Ovary (tissue), 3 donors: ENCODE results near the gene LGI1.

ENCODE experiments used
- EP300 ChIP-seq: sonication (generic); formaldehyde crosslinking; IDR thresholded peaks from one replicate; pipeline ENCODE4 v1.6.1; 2017; ENCODE audit warnings: antibody characterized with exemption
- POLR2A ChIP-seq: fragments of 450-650 bp; IDR thresholded peaks from one replicate; pipeline ENCODE4 v1.6.1; 2017; ENCODE audit warnings: antibody characterized with exemption, mild to moderate bottlenecking, moderate library complexity
- TF ChIP-seq, protein P1 (sequence below), 3 donors: fragments of 450-650 bp in 2 of 3; fragments of 200-600 bp in 1 of 3; IDR thresholded peaks; one replicate each; pipeline versions ENCODE4 v1.5.1 to v1.8.0; 2016 to 2022; ENCODE audit warnings: antibody characterized with exemption in 3 of 3, mild to moderate bottlenecking in 1 of 3
- donor health status: DM: no; HTN: no; CAD: no.

DNA sequence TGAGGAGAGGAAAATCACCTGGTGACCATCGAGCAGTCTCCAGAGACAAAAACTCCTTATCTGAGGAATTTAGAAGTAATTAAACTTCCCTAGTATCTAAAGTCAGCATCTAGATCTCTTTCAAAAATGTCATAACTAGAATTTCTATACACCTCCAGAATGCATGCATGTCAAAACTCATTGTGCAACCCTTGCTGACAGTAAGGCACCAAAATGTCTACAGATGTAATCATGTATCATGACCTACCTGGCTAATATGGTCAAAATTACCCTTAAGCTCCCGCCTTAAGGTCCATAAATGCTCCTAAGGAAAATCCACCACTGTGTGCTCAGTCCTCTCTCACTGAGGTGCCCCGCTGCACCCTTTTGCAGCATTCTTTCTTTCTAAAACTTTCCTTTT is 16.4 kb upstream of the LGI1 start:
- TF ChIP-seq, protein P1, sequence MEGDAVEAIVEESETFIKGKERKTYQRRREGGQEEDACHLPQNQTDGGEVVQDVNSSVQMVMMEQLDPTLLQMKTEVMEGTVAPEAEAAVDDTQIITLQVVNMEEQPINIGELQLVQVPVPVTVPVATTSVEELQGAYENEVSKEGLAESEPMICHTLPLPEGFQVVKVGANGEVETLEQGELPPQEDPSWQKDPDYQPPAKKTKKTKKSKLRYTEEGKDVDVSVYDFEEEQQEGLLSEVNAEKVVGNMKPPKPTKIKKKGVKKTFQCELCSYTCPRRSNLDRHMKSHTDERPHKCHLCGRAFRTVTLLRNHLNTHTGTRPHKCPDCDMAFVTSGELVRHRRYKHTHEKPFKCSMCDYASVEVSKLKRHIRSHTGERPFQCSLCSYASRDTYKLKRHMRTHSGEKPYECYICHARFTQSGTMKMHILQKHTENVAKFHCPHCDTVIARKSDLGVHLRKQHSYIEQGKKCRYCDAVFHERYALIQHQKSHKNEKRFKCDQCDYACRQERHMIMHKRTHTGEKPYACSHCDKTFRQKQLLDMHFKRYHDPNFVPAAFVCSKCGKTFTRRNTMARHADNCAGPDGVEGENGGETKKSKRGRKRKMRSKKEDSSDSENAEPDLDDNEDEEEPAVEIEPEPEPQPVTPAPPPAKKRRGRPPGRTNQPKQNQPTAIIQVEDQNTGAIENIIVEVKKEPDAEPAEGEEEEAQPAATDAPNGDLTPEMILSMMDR (IDR thresholded peaks at IDR 0.05) = no peak
- TF ChIP-seq POLR2A = no peak
- no peak for TF ChIP-seq EP300
